NCI-H1417 (cell line): ENCODE results near the gene C11orf52.

Experiments used
- DNase-seq, 3 experiments: peaks; one replicate each; lab custom pipeline; 2025; lab: John Stamatoyannopoulos, UW

The C11orf52 gene

GRCh38 chr11:111939836-111940604 is 21.3 kb downstream of the C11orf52 start:
- peak in 1 of 3 experiments; percentile 61 for DNase-seq

GRCh38 chr11:111941963-111942362 is 23.2 kb downstream of the C11orf52 start:
- DNase-seq = no peak

GRCh38 chr11:111942829-111943228 is 24.1 kb downstream of the C11orf52 start:
- no peak for DNase-seq

GRCh38 chr11:111944139-111944538 is 25.4 kb downstream of the C11orf52 start:
- DNase-seq = no peak

- DNase-seq = no peak
Measured at GRCh38 chr11:111944651-111945051, 25.9 kb downstream of the C11orf52 start.

GRCh38 chr11:111945198-111945597 is 26.5 kb downstream of the C11orf52 start:
- DNase-seq = no peak

GRCh38 chr11:111946499-111946898 is 27.8 kb downstream of the C11orf52 start:
- peak in 1 of 3 experiments; percentile 18 for DNase-seq

GRCh38 chr11:111947143-111947542 is 28.4 kb downstream of the C11orf52 start:
- no peak for DNase-seq

- no peak for DNase-seq
Measured at GRCh38 chr11:111949519-111950426, 31.1 kb downstream of the C11orf52 start.

GRCh38 chr11:111951565-111951964 is 32.9 kb downstream of the C11orf52 start:
- no peak for DNase-seq

GRCh38 chr11:111954154-111954553 is 35.4 kb downstream of the C11orf52 start:
- no peak for DNase-seq

GRCh38 chr11:111957663-111958444 is 39.1 kb downstream of the C11orf52 start:
- DNase-seq = no peak

- no peak for DNase-seq
Measured at GRCh38 chr11:111960916-111961315, 42.2 kb downstream of the C11orf52 start.

GRCh38 chr11:111961389-111962300 is 42.9 kb downstream of the C11orf52 start:
- no peak for DNase-seq

GRCh38 chr11:111963931-111964340 is 45.2 kb downstream of the C11orf52 start:
- no peak for DNase-seq

- no peak for DNase-seq
Measured at GRCh38 chr11:111966678-111967077, 48.0 kb downstream of the C11orf52 start.

- DNase-seq = no peak
Measured at GRCh38 chr11:111967649-111968048, 48.9 kb downstream of the C11orf52 start.

- DNase-seq = no peak
Measured at GRCh38 chr11:111969344-111969743, 50.6 kb downstream of the C11orf52 start.

GRCh38 chr11:111974446-111974845 is 55.7 kb downstream of the C11orf52 start:
- DNase-seq = no peak

- DNase-seq = no peak
Measured at GRCh38 chr11:111975076-111975806, 56.5 kb downstream of the C11orf52 start.
